NCI-H128 (cell line): Measurements from ENCODE around the gene EML1.

Source experiments
- DNase-seq: peaks from one replicate; lab custom pipeline; 2025; ENCODE audit not compliant: unreplicated experiment; lab: John Stamatoyannopoulos, UW

Gene EML1, protein sequence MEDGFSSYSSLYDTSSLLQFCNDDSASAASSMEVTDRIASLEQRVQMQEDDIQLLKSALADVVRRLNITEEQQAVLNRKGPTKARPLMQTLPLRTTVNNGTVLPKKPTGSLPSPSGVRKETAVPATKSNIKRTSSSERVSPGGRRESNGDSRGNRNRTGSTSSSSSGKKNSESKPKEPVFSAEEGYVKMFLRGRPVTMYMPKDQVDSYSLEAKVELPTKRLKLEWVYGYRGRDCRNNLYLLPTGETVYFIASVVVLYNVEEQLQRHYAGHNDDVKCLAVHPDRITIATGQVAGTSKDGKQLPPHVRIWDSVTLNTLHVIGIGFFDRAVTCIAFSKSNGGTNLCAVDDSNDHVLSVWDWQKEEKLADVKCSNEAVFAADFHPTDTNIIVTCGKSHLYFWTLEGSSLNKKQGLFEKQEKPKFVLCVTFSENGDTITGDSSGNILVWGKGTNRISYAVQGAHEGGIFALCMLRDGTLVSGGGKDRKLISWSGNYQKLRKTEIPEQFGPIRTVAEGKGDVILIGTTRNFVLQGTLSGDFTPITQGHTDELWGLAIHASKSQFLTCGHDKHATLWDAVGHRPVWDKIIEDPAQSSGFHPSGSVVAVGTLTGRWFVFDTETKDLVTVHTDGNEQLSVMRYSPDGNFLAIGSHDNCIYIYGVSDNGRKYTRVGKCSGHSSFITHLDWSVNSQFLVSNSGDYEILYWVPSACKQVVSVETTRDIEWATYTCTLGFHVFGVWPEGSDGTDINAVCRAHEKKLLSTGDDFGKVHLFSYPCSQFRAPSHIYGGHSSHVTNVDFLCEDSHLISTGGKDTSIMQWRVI

DNA sequence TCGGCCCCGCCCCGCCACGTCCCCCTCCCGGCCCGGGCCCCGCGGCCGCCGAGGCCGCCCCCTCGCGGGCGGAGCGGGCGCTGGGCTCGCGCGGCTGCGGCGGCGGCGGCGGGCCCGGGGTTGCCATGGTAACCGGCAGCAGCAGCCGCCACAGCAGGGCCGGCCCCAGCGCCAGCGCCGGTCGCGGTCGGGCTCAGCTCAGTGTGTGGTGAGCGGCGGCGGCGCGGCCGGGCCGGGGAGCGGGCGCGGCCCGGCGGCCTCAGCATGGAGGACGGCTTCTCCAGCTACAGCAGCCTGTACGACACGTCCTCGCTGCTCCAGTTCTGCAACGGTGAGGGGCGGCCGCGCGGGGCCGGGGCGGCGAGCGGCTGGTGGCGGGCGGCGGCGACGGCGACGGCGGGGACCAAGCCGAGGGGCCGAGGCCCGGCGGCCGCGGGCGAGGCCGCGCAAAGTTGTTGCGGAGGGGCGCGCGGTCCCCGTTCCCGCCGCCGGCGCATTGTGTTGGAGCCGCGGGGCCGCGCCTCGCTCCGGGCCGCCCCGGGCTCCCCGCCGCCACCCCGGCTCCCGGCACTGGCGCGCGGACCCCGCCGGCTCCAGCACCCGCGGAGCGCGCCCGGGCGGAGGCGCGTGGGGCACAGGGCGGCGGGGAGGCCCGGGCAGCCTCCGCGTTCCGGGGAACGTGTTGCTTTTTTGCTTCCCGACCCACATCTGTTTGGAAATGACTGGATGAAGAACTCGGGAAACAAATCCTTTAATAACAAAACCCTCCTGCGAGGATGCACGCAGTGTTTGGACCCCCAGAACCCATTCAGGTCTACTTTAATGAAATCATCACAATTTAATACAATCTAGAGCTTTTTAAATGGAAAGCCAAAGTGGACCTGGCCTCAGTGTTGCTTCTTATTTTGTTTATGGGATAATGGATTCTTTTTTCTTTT, at the start of gene EML1:
Gene EML1 (plus strand): TSS at position 201 of the 938 bp plus-strand sequence. CDS start 64 bp downstream, at position 265.
- DNase-seq = peak; percentile 59

- DNase-seq = no peak
Measured at GRCh38 chr14:99744199-99744872, 48.9 kb upstream of the EML1 start.

GRCh38 chr14:99744873-99745224, 48.4 kb upstream of the EML1 start:
- DNase-seq = no peak

DNA sequence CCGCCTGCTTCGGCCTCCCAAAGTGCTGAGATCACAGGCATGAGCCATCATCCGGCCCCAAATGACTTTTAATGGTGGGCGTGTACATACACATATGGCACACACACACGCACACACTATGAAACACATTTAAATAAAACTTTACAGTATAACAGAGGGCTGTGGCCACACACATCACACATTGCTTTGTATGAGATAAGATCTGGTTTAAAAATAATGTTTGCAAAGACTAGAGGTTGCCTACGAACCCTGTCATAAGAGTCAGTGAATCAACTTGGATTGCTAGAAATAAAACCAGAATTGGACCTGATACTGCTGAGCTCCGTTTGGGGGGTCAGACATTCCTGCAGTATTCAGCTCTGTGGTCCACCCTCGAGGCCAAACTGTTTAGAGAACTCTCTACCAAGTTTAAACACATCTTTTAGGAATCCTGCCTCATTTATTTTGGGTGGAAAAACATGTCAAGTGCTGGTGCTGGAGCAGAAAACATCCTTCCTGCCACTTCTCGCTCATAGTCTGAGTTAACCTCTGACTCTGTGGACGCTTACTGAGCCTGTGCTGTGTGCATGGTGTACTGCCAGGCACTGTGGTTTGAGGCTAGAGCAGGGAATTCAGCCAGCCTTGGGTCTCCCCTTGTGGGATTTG, 47.8 kb upstream of the EML1 start:
- no peak for DNase-seq

- no peak for DNase-seq
Measured at GRCh38 chr14:99747167-99747566, 46.0 kb upstream of the EML1 start.

GRCh38 chr14:99747582-99748330, 45.5 kb upstream of the EML1 start:
- no peak for DNase-seq

- DNase-seq = no peak
Measured at GRCh38 chr14:99748529-99748928, 44.7 kb upstream of the EML1 start.

DNA sequence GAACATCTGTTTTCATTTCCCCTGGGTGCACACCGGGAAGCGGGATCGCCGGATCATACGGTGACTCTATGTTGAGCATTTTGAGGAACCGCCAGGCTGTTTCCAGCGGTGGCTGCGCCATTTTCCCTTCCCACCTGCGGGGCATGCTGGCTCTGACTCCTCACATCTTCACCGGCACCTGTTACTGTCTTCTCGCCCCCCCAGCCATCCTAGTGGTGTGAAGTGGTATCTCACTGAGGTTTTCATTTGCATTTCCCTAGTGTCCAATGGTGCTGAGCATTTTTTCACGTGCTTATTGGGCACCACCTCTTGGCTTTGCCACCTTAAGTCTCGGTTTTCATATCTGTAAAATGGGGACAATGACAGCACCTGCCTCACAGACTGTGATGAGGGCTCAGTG, 44.1 kb upstream of the EML1 start:
- no peak for DNase-seq

DNA sequence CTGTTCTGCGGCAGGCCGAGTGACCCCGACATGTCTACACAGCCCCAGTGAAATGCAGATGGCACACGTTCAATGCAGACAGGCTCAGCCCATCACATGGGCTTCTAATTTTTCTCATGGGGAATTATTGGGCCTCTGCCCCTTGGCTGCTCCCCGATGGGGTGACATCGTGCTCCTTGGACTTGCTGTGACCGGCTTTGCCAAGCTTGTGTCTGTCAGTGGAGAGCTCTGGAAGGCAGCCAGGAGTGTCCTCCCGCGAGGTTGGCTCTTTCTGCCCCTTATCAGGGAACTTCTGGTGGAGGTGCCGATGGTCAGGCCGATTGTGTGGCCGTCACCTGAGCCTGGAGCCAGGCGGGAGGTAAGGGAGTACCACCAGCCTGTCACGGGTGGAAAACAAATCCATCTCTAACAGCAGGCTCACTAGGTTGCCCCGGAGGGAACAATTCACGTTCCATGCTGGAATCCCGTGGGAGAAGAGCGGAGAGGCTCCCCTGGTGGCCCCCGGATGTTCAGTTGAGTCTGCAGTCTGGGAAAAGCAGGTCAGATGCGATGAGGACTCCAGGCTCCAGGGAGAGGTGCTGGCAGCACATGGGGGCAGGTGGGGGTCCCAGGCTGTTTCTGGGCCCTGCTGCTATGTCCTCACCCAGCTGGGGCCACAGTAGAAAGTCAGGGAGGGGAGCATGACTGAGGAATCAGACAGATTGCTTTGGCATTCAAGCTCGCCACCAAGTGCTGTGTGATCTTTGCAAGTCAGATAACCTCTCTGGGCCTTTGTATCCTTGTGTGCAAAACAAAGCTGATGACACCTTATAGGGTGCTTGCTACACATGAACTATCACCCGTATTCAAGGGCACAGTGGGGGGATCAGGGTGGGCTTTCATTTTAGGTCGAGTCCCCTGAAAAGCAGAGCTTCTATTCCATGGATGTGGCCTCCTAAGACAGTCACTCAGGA, 43.2 kb upstream of the EML1 start:
- no peak for DNase-seq

GRCh38 chr14:99750746-99751450, 42.3 kb upstream of the EML1 start:
- DNase-seq = no peak

- no peak for DNase-seq
Measured at GRCh38 chr14:99751539-99752485, 41.4 kb upstream of the EML1 start.

DNA sequence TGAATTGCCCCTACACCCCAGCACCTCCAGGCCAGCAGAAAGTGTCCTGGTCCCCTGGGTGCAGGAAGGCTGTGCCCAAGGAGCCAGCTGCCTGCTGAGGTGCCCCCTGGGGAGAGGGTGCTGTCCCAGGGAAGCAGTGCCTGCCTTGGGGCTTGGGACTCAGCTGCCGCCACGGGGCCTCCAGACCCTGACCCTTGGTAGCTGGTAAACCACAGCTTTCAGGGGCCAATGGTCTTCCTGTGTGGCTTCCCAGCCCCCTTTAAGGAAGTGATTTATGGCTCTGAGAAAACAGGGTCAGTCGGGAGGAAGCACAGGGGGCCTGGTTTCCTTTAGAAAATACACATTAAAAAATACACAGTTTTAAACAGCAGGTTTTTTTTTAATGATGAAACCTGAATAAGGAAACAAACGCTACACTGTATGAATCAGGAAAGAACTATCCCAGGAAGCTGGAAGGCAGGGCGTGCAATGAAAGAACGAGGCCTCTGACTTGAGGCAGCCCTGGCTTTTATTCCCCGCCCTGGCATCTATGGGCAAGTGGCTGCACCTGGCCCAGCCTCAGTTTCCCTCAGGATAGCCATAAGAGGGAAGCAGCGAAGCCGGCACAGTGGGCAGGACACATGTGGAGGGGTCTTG, 40.6 kb upstream of the EML1 start:
- no peak for DNase-seq

DNA sequence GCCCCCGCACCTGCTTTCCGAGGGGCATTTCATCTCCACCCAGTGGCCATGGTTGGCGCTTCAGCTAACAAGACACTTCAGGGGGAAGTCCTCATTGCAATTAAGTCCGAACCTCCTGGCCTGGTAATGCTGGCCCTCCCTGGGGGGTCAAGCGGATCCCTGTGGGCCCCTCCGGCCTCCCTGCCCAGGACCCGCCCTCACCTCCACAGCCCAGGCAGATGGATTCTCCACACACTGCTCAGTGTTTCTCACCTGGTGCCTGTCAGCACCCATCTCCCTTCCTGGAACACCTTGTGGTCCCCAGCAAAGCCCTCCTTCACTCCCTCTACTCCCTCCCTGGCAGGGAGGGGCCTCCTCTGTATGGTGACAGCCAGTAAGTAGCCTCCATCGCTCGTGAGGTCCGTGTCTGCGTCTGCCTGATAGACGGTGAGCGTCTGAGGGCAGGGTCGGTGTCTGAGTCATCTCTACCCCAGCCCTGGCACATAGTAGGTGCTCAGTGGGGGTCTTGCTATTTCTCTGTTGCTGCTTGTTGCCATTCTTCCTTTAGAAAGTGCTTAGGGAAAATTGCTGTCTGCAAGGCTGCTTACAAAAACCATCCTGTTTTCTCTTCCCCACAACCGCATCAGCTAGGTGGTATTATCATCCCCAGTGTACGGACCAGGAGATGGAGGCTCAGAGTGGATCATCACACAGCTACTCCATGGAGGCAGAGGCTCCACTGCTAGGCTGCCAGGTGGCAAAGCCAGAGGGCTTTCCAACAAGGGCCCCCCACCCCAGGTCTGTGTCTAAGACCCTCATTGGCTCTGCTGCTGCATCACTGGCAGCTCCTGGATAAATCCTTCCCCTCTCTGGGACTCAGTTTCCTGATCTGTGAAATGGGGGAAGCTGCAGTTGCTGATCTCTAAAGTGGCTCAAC, 39.7 kb upstream of the EML1 start:
- DNase-seq = no peak

- no peak for DNase-seq
Measured at GRCh38 chr14:99754141-99755067, 38.8 kb upstream of the EML1 start.
